Measurements from ENCODE around the gene NHSL2.

GRCh38 chrX:72029483-72030411, 119.1 kb downstream of the NHSL2 start:
- TF ChIP-seq CTCF (IDR thresholded peaks at IDR 0.05; ENCODE audit: low read depth, low read length) (no peak), EZH2phosphoT487 (IDR thresholded peaks at IDR 0.05; ENCODE audit: low read depth) (no peak)
